Stimulated activated CD8-positive, alpha-beta memory T cell treated with anti-CD3 and anti-CD28 coated beads, Interleukin-4, amount 100 ng/mL, for 48 hours (primary cell): ENCODE measurements around the gene TRAP1.

Source experiments
- DNase-seq: peaks from one replicate; pipeline ENCODE4 v3.0.0-alpha.2; 2020

The TRAP1 gene

GRCh38 chr16:3712861-3713372, 4.4 kb downstream of the TRAP1 start:
- DNase-seq: no peak

- DNase-seq: no peak
Observed at GRCh38 chr16:3706253-3707012, 10.9 kb downstream of the TRAP1 start.

- no peak for DNase-seq
Observed at GRCh38 chr16:3702082-3702481, 15.2 kb downstream of the TRAP1 start.

GRCh38 chr16:3701531-3701930, 15.8 kb downstream of the TRAP1 start:
- DNase-seq: no peak

- no peak for DNase-seq
Observed at GRCh38 chr16:3698941-3699340, 18.4 kb downstream of the TRAP1 start.

GRCh38 chr16:3696425-3697218, 20.7 kb downstream of the TRAP1 start:
- no peak for DNase-seq

GRCh38 chr16:3695610-3696369, 21.5 kb downstream of the TRAP1 start:
- no peak for DNase-seq

- no peak for DNase-seq
Observed at GRCh38 chr16:3694051-3694450, 23.3 kb downstream of the TRAP1 start.

- no peak for DNase-seq
Observed at GRCh38 chr16:3691761-3692160, 25.6 kb downstream of the TRAP1 start.

- DNase-seq: no peak
Observed at GRCh38 chr16:3690980-3691720, 26.2 kb downstream of the TRAP1 start.

- DNase-seq: peak; percentile 87
Observed at GRCh38 chr16:3690470-3690928, 26.8 kb downstream of the TRAP1 start.

- no peak for DNase-seq
Observed at GRCh38 chr16:3689731-3690130, 27.6 kb downstream of the TRAP1 start.

- no peak for DNase-seq
Observed at GRCh38 chr16:3687792-3688191, 29.5 kb downstream of the TRAP1 start.

- no peak for DNase-seq
Observed at GRCh38 chr16:3687021-3687420, 30.3 kb downstream of the TRAP1 start.

- DNase-seq: no peak
Observed at GRCh38 chr16:3681206-3681605, 36.1 kb downstream of the TRAP1 start.

- no peak for DNase-seq
Observed at GRCh38 chr16:3677994-3678393, 39.3 kb downstream of the TRAP1 start.

- no peak for DNase-seq
Observed at GRCh38 chr16:3675601-3676130, 41.7 kb downstream of the TRAP1 start.

- no peak for DNase-seq
Observed at GRCh38 chr16:3674513-3675295, 42.6 kb downstream of the TRAP1 start.

- no peak for DNase-seq
Observed at GRCh38 chr16:3673676-3674377, 43.5 kb downstream of the TRAP1 start.

GRCh38 chr16:3673201-3673600, 44.1 kb downstream of the TRAP1 start:
- DNase-seq: no peak

GRCh38 chr16:3672571-3673041, 44.7 kb downstream of the TRAP1 start:
- DNase-seq: no peak
